Epithelial cell of proximal tubule (primary cell): Measurements from ENCODE around the gene PPWD1. TPM values are rescaled to one million over a fixed set of nuclear protein-coding genes. Genes with fewer than 3 reads are reported as not detected.
A peak's percentile ranks its signal among the peaks of the same experiment; 100 is the strongest.

Experiments
- DNase-seq: peaks from one replicate; pipeline ENCODE4 v3.0.0-alpha.2; 2011; ENCODE audit warnings: low read depth
- H3K4me3 ChIP-seq: 2 replicates; pipeline ENCODE4 v1.5.1; 2011; ENCODE audit warnings: low read depth, mild to moderate bottlenecking, low read length
- CTCF ChIP-seq: conservative IDR thresholded peaks from 2 replicates; pipeline ENCODE4 v1.5.1; 2012; ENCODE audit warnings: low read depth, mild to moderate bottlenecking, low read length
- total RNA-seq: library from RNA; depleted of rRNA; stranded (reverse); fragments of >200 nt; gene quantifications from 2 replicates; pipeline ENCODE4 v1.2.3, GENCODE V29; 2015

The PPWD1 gene
- total RNA-seq, 1 donor from 2014 or later: 18.7 TPM

GRCh38 chr5:65546141-65546540 is 17.0 kb upstream of the PPWD1 start:
- DNase-seq: no peak
- no peak for TF ChIP-seq CTCF
- no peak overlapping the region for H3K4me3 ChIP-seq

- DNase-seq: no peak
- TF ChIP-seq CTCF: no peak
- no peak overlapping the region for H3K4me3 ChIP-seq
Observed at GRCh38 chr5:65548281-65548680, 14.8 kb upstream of the PPWD1 start.

GRCh38 chr5:65553941-65554340 is 9.2 kb upstream of the PPWD1 start:
- no peak overlapping the region for H3K4me3 ChIP-seq
- TF ChIP-seq CTCF: no peak
- no peak for DNase-seq

DNA sequence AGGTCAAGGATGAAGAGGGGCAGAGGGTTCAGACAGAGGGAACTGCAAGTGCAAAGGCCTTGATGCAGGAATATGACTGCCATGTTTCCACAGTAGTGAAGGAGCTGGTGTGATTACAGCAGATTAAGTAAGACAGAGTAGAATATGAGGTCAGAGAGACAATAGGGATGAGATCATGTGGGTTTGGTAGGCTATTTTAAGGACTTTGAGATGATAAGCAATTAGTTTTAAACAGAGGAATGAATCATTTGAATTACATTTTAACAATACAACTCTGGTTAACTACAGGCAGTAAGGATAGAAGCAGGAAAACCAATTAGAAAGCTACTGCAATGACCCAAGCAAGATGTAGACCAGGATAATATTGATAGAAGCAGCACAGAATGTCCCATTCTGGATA is 7.8 kb upstream of the PPWD1 start:
- no peak for DNase-seq
- TF ChIP-seq CTCF: no peak
- no peak overlapping the region for H3K4me3 ChIP-seq

DNA sequence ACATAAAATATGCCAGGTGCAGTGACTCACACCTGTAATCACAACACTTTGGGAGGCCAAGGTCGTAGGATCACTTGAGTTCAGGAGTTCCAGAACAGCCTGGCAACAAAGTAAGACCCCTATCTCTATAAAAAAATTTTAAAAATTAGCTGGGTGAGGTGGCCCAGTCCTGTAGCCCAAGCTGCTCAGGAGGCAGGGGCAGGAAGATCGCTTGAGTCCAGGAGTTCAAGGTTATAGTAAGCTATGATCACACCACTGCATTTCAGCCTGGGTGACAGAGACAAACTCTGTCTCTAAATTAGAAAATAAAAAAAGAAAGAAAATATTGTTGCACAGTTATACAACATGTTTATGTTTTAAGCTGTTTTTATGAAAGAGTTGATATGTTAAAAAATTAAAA is 6.9 kb upstream of the PPWD1 start:
- no peak for DNase-seq
- H3K4me3 ChIP-seq: no peak overlapping the region
- no peak for TF ChIP-seq CTCF

GRCh38 chr5:65556718-65557117 is 6.4 kb upstream of the PPWD1 start:
- TF ChIP-seq CTCF: no peak
- no peak for DNase-seq
- H3K4me3 ChIP-seq: no peak overlapping the region

GRCh38 chr5:65563777-65564176 is 681 bp downstream of the PPWD1 start:
- TF ChIP-seq CTCF: no peak
- peak overlapping the region; percentile 81 for H3K4me3 ChIP-seq
- no peak for DNase-seq
